LHCN-M2 (cell line): ENCODE results near the gene KCNAB1. TPM values are rescaled to one million over a fixed set of nuclear protein-coding genes. Genes with fewer than 3 reads are reported as not detected.
A peak's percentile ranks its signal among the peaks of the same experiment; 100 is the strongest.

Experiments used
- DNase-seq: peaks from one replicate; pipeline ENCODE4 v3.0.0-alpha.2; 2012; ENCODE audit warnings: low read depth
- total RNA-seq: library from RNA; depleted of rRNA; stranded (reverse); fragments of >200 nt; gene quantifications from 2 replicates; pipeline ENCODE4 v1.2.3, GENCODE V29; 2014

KCNAB1 gene
- total RNA-seq, 1 experiment from 2014 or later, result 0.57 TPM

- no peak for DNase-seq
Measured at GRCh38 chr3:156404217-156404616, 283.8 kb downstream of the KCNAB1 start.

DNA sequence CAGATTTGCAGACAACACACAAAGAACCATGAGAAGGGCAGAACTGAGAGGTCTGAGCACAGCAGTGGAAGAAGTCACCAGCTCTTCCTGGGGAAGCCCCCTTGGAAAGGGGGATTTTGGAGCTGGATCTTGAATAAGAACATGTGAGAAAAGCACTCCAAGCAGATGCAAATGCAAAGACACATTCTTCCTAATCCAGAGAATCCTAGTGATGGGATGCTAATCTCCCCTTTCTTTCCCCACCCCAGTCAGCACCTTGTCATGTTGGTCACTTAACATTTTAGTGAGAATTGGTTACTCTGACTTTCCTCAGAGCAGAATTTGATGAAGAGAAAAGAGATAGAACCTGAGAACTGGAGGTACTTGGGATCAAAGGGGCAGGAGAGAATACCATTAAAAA, 286.0 kb downstream of the KCNAB1 start:
- no peak for DNase-seq

- DNase-seq, result no peak
Measured at GRCh38 chr3:156407617-156408225, 287.3 kb downstream of the KCNAB1 start.

- DNase-seq, result peak; percentile 69
Measured at GRCh38 chr3:156409694-156410093, 289.3 kb downstream of the KCNAB1 start.

DNA sequence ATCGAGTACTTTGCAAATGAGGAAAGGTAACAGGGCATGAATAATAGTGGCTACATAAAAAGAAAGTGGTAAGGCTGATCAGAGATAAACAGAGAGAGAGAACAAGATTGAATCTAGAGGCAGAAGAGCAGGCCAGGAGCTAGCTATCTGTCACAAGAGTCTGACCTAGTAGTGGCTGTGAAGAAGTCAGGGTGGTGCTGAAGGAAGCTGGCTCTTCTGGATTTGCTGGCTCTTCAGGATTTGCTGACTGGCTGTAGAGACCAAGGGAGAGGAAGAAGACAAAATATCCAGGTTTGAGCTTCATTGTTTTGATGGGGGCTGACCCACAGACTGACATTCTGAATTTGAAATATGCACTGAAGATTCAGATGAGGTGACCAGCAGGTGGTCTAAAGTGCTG, 292.2 kb downstream of the KCNAB1 start:
- no peak for DNase-seq

DNA sequence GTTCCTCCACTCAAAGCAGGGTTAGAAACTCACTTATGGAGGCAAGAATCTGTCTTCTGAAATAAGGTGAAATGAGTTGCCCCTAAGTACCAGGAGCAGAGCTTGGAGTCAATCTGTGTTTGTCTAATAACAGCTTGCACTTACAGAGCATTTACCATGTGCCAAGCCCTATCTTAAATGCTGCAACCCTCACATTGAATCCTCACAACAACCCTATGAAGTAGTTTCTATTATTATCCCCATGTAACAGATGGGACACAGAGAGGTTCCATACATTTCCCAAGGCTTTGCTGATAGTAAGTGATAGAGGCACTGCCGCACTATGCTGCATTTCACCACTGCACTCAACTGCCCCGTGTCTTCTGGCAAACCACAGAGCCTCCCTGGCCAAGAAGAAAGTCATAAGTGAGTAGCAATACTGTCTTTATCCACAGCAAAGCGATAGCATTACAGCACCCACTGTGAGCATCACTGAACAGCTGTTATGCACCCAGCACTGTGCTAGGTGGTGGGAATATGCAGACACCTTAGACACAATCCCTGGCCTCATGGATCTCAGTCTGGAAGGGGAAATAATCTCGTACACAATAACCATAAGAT, 293.0 kb downstream of the KCNAB1 start:
- DNase-seq, result no peak

DNA sequence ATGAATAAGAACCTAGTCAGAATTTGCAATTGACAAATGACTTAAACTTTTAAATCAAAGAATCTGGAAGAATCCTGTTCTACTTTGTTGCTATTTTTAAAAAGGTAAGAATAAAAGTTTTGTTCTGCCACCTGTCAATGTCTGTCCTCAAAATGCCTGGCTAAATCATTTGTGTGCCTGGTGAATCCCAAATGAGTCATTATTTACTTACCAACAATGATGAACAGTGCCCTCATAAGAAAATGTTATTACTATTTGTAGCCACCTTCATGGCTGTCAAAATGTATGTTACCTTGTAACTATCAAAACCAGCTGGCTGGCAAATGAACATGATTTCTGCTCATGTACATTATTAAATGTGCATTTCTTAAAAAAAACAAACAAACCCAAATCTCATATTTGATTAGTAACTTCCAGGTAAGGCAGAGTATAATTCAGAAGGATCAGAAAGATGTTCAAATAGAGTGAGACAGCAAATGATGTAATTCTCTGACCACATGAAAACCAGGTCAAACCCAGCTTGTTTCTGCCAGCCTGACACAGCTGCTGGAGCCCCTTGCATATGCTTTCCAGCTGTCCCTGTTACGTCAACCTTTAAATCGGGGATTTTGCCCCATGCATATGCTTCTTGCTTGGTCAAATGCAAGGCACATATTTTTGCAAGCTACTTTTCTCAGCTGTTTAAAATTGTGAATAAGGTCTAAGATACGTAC, 296.6 kb downstream of the KCNAB1 start:
- DNase-seq, result peak; percentile 90

- DNase-seq, result no peak
Measured at GRCh38 chr3:156417559-156418132, 297.3 kb downstream of the KCNAB1 start.

DNA sequence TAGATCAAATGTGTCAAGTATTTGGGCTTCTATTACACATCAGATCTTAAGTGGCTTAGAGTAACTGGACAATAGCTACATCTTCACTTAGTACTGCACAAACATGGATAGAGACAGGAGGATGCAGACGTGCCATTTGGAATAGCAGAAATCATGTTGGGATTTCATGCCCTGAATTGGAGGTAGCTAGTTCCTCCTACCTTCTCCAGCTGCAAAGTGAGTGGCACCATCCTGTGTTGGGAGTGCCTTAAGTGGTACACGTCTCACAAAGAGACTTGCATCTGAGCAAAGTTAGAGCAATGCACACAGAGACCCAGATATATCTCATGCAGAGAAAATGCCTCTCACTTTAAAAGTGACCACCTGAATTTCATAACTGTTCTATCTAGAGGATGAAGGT, 298.1 kb downstream of the KCNAB1 start:
- no peak for DNase-seq

DNA sequence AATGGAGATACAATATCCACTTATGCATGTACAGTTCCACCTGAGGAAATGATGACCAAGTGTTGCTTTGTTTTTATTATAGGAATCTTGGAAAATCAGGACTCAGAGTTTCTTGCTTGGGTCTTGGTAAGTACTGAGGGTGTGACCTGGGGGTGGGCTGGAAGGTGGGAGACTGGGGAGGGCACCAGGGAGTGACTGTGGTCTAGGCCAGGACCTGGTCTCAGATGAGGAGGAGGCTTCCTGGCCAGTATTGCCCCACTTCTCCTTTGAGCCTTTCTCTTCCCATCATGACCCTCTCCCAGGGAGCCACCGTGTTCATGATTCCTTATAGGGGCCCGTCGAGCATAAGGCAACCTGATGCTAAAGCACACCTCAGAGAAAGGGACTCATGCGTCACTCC, 301.2 kb downstream of the KCNAB1 start:
- DNase-seq, result no peak

- no peak for DNase-seq
Measured at GRCh38 chr3:156424758-156425157, 304.4 kb downstream of the KCNAB1 start.

DNA sequence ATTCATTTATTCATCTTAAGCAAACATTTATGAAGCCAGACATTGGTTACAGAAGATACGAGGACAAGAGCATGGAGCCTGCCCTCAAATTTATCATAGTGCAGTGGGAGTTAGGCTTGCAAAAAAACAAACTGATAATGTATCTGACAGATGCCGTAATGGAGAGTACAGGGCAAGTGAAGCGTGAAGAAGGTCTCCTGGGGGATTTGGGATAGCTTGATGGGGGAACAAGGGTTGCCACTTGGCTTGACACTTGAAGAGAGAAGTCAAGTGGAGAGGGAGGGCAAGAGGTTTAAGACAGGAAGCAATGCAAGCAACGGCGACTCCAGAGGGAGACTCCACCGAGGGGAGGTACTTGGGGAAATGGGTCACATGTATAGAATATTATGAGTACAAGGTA, 305.3 kb downstream of the KCNAB1 start:
- DNase-seq, result no peak

GRCh38 chr3:156429125-156429524, 308.7 kb downstream of the KCNAB1 start:
- DNase-seq, result no peak

GRCh38 chr3:156431334-156432124, 311.2 kb downstream of the KCNAB1 start:
- no peak for DNase-seq

- no peak for DNase-seq
Measured at GRCh38 chr3:156432563-156432962, 312.2 kb downstream of the KCNAB1 start.

DNA sequence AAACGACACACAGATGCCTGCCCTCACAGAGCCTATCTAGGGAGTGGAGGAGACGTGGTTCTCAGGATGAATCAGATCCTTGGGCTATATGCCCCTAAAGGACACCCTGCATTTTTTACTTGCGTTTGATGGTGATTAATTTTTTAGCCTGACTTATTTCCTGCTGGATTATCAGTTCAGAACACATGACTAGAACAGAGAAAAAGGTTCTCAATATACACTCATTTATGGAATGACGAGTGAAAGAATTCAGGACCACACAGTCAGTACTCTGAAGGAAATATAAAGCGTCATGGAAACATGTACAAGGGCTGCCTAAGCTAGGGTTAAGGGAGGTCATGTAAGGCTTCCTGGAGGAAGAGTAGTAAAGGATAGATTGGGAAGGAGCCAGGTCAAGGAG, 312.8 kb downstream of the KCNAB1 start:
- DNase-seq, result no peak

- peak; percentile 39 for DNase-seq
Measured at GRCh38 chr3:156433910-156434309, 313.5 kb downstream of the KCNAB1 start.

- DNase-seq, result no peak
Measured at GRCh38 chr3:156434921-156435320, 314.5 kb downstream of the KCNAB1 start.

DNA sequence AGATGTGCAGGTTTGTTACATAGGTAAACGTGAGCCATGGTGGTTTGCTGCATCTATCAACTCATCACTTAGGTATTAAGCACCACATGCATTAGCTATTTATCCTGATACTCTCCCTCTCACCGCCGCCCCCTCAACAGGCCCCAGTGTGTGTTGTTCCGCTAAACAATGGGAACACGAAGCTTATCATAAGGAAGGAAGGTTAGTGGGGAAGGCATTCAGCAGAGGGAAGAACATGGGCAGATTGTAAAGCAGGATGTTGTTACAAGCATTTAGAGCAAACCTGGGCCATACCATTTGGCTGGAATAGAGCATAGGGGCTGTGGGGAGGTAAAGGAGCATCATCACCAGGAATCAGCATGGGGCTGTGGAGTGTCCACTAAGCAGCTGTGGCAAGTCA, 322.7 kb downstream of the KCNAB1 start:
- DNase-seq, result no peak

DNA sequence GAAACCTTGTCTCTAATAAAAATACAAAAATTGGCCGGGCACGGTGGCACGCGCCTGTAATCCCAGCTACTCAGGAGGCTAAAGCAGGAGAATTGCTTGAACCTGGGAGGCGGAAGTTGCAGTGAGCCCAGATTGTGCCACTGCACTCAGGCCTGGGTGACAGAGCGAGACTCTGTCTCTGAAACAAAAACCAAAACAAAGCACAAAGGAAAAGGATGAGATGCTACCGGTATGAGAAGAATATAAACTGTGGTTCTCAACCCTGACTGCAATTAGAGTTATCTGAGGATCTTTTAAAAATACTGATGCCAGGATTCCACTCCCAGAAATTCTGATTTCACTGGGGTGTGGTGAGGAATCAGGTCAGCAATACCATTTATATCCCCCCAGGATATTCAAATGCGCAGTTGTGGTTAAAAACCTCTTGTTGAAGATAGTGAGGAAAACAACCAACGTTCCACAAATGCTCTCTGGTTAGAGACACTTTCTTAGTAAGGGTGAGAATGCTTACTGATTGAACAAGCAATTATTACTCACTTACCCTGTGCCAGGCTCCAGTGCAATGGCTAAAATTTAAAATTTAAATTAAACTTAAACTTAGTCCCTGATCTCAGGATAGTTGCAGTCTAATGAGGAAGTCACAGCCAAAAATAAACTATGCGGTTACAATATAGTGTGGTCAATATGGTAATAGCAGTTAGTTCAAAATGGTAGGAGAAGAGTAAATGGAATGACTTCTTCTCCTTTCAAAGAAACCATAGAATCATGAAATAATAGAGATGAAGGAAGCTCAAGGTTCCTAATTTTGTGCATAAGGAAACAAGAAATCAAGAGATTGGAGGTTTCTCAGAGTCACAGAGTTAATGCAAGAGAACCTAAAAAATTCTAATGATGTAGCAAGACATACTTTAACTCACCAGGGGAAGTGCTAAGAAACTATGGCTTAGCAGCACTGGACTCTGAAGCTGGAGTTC, 325.0 kb downstream of the KCNAB1 start:
- no peak for DNase-seq

- DNase-seq, result peak; percentile 46
Measured at GRCh38 chr3:156448300-156448699, 327.9 kb downstream of the KCNAB1 start.
